Measurements from ENCODE around the gene WIPI1. TPM values are rescaled to one million over a fixed set of nuclear protein-coding genes. Genes with fewer than 3 reads are reported as not detected.

The WIPI1 gene
- total RNA-seq = 100 to 1,000 TPM in 7 of 10 donors, 10 to 100 TPM in 3; 58.6 to 201 (median 122) TPM
- polyA plus RNA-seq = 10 to 100 TPM; 46.6 to 90.4 TPM
- long read RNA-seq, donor 1, transcript WIPI1-201 (13 exons, 1,832 nt) = major isoform, 77 of 113 reads
- long read RNA-seq, donor 1, transcript WIPI1-202 (12 exons, 1,575 nt) = minor isoform, 9 of 113 reads
- long read RNA-seq, donor 1, partial matches to known transcripts = 9 of 113 reads
- long read RNA-seq, donor 1, other reads (novel, unspliced or antisense) = 18 of 113 reads
- long read RNA-seq, donor 2, transcript WIPI1-202 (12 exons, 1,575 nt) = minor isoform, 18 of 236 reads
- long read RNA-seq, donor 2, transcript WIPI1-201 (13 exons, 1,832 nt) = major isoform, 160 of 236 reads
- long read RNA-seq, donor 2, partial matches to known transcripts = 24 of 236 reads
- long read RNA-seq, donor 2, other reads (novel, unspliced or antisense) = 34 of 236 reads
- long read RNA-seq, donor 3, transcript WIPI1-202 (12 exons, 1,575 nt) = minor isoform, 25 of 383 reads
- long read RNA-seq, donor 3, transcript WIPI1-201 (13 exons, 1,832 nt) = major isoform, 294 of 383 reads
- long read RNA-seq, donor 3, partial matches to known transcripts = 29 of 383 reads
- long read RNA-seq, donor 3, other reads (novel, unspliced or antisense) = 35 of 383 reads

GRCh38 chr17:68457168-68457538 is at the start of gene WIPI1:
TSS of gene WIPI1 (minus strand) at chr17:68457496. CDS start at chr17:68457421, 75 bp downstream.
- intact Hi-C loops (cut with DNase I) = loop anchor here in 4 of 10 donors (2.0 to 5.0 kb wide), 5 partner anchors 18 to 210 kb away; partner anchors contain the start of genes PRKAR1A (in 2 of the 4) and AMZ2 (in 1 of the 4)
- H3K4me3 ChIP-seq = peak within 1 kb of the TSS; percentile 59 to 95 (median 89)
- peak within 1 kb of the TSS; percentile 87 to 99 (median 97) for H3K27ac ChIP-seq
- DNase-seq (peak in 1 of 2 donors; percentile 57), ATAC-seq (peak in 3 of 8 donors; percentile 0 to 6 (median 4))
- H3K9me3 ChIP-seq = no peaks in the 10 kb centered on the region
- WGBS, 2 donors = 0% methylated on average over 26 to 35 of the region's 39 CpGs
- TF ChIP-seq CTCF (IDR thresholded peaks at IDR 0.05) = no peak
- H3K36me3 ChIP-seq = peaks cover 0 to 14% (median 4%) of the 10 kb centered on the region in 9 donors
- H3K4me1 ChIP-seq = peaks cover 0 to 83% (median 61%) of the 10 kb centered on the region in 9 donors
- no peaks in the 10 kb centered on the region for H3K27me3 ChIP-seq

- 91 to 100% methylated on average over 1 of the region's 1 CpG for WGBS, 2 donors
- Histone ChIP-seq H3K4me1 (peaks cover 0 to 39% (median 14%) of the 10 kb centered on the region in 9 donors), H3K9me3 (no peaks in the 10 kb centered on the region), H3K4me3 (no peak overlapping the region), H3K27me3 (no peaks in the 10 kb centered on the region), H3K36me3 (no peaks in the 10 kb centered on the region), H3K27ac (no peak overlapping the region)
- intact Hi-C loops (cut with DNase I) = no loop called here
- no peak for ATAC-seq
- no peak for DNase-seq
- TF ChIP-seq CTCF (IDR thresholded peaks at IDR 0.05) = no peak
Measured at GRCh38 chr17:68505951-68506350, 48.7 kb upstream of the WIPI1 start.

- DNase-seq = no peak
- TF ChIP-seq CTCF (IDR thresholded peaks at IDR 0.05) = no peak
- Histone ChIP-seq H3K27me3 (no peaks in the 10 kb centered on the region), H3K4me1 (peaks cover 0 to 29% (median 12%) of the 10 kb centered on the region in 9 donors), H3K9me3 (no peaks in the 10 kb centered on the region), H3K4me3 (no peak overlapping the region), H3K36me3 (no peaks in the 10 kb centered on the region), H3K27ac (no peak overlapping the region)
- WGBS, 2 donors = 69 to 75% methylated on average over 3 of the region's 3 CpGs
- intact Hi-C loops (cut with DNase I) = no loop called here
- ATAC-seq = no peak
Measured at GRCh38 chr17:68501074-68501473, 43.8 kb upstream of the WIPI1 start.

GRCh38 chr17:68499587-68499986 is 42.3 kb upstream of the WIPI1 start:
- ATAC-seq = no peak
- Histone ChIP-seq H3K36me3 (no peaks in the 10 kb centered on the region), H3K27me3 (no peaks in the 10 kb centered on the region), H3K4me3 (no peak overlapping the region), H3K27ac (peak overlapping the region in 3 of 10 donors; percentile 81 to 91 (median 87)), H3K9me3 (no peaks in the 10 kb centered on the region), H3K4me1 (peaks cover 0 to 29% (median 12%) of the 10 kb centered on the region in 9 donors)
- intact Hi-C loops (cut with DNase I) = no loop called here
- no peak for DNase-seq
- 94 to 95% methylated on average over 5 of the region's 5 CpGs for WGBS, 2 donors
- TF ChIP-seq CTCF (IDR thresholded peaks at IDR 0.05) = no peak

Measured in heart right ventricle (tissue), 16 donors.